Naive thymus-derived CD4-positive, alpha-beta T cell (primary cell): ENCODE measurements around the gene FANCE. TPM values are rescaled to one million over a fixed set of nuclear protein-coding genes. Genes with fewer than 3 reads are reported as not detected.

ENCODE experiments used
- ATAC-seq: fragments of 150-1000 bp; cut with Tn5 transposase; 2 replicates; pipeline ENCODE4 v1.10.0; 2021; ENCODE audit warnings: mild to moderate bottlenecking, moderate library complexity
- CTCF ChIA-PET: fragments of 350-600 bp; sonication (Branson Sonifier 250); formaldehyde crosslinking; loops from one replicate; lab custom pipeline; 2021; ENCODE audit warnings: antibody characterized with exemption; lab: Charles Lee
- POLR2A ChIA-PET: fragments of 350-600 bp; sonication (Branson Sonifier 250); formaldehyde crosslinking; loops from one replicate; lab custom pipeline; 2021; ENCODE audit warnings: antibody characterized with exemption, inconsistent platforms; lab: Charles Lee
- DNase-seq, 9 donors: peaks; one replicate each; pipeline versions ENCODE4 v3.0.0 to v3.0.0-alpha.2; 2020 to 2022; ENCODE audit warnings: mixed read lengths in 1 of 9
- H3K27ac ChIP-seq: one replicate; pipeline ENCODE4 v1.7.0; 2013; ENCODE audit warnings: mild to moderate bottlenecking, low read depth, low read length, moderate library complexity
- H3K27me3 ChIP-seq, 2 donors: one replicate each; pipeline ENCODE4 v1.7.0; 2013; ENCODE audit warnings: low read length in 2 of 2, mild to moderate bottlenecking in 2 of 2, moderate library complexity in 2 of 2; ENCODE audit not compliant: control insufficient read depth in 2 of 2, insufficient read depth in 2 of 2
- H3K36me3 ChIP-seq, 3 experiments: 1 replicate in 2 of 3; 2 replicates in 1 of 3; pipeline ENCODE4 v1.7.0; 2013; ENCODE audit warnings: low read length in 3 of 3, mild to moderate bottlenecking in 3 of 3, moderate library complexity in 1 of 3; ENCODE audit not compliant: insufficient read depth in 3 of 3, control insufficient read depth in 2 of 3
- H3K4me1 ChIP-seq, 2 donors: one replicate each; pipeline ENCODE4 v1.7.0; 2013; ENCODE audit warnings: low read length in 2 of 2, mild to moderate bottlenecking in 2 of 2, moderate library complexity in 1 of 2; ENCODE audit not compliant: control insufficient read depth in 2 of 2, insufficient read depth in 2 of 2
- H3K4me3 ChIP-seq: 2 replicates; pipeline ENCODE4 v1.7.0; 2013; ENCODE audit warnings: mild to moderate bottlenecking, low read length
- H3K9me3 ChIP-seq, 3 experiments: 1 replicate in 2 of 3; 2 replicates in 1 of 3; pipeline ENCODE4 v1.7.0; 2013; ENCODE audit warnings: low read length in 3 of 3; ENCODE audit not compliant: control insufficient read depth in 2 of 3
- H3K27ac Mint-ChIP-seq, 9 donors: one replicate each; pipeline ENCODE4 v1.8.0; 2020 to 2022; ENCODE audit warnings: mixed read lengths in 9 of 9, mild to moderate bottlenecking in 8 of 9, moderate library complexity in 5 of 9, inconsistent platforms in 2 of 9
- H3K27me3 Mint-ChIP-seq, 5 donors: one replicate each; pipeline ENCODE4 v1.8.0; 2021 to 2022; ENCODE audit warnings: mixed read lengths in 5 of 5, mild to moderate bottlenecking in 1 of 5
- H3K36me3 Mint-ChIP-seq, 5 donors: one replicate each; pipeline ENCODE4 v1.8.0; 2020 to 2022; ENCODE audit warnings: mixed read lengths in 5 of 5, mild to moderate bottlenecking in 3 of 5, inconsistent platforms in 1 of 5
- H3K4me1 Mint-ChIP-seq, 7 donors: one replicate each; pipeline ENCODE4 v1.8.0; 2020 to 2022; ENCODE audit warnings: mixed read lengths in 7 of 7, mild to moderate bottlenecking in 3 of 7, inconsistent platforms in 1 of 7
- H3K4me3 Mint-ChIP-seq, 10 donors: one replicate each; pipeline ENCODE4 v1.8.0; 2020 to 2022; ENCODE audit warnings: mild to moderate bottlenecking in 10 of 10, mixed read lengths in 10 of 10, moderate library complexity in 6 of 10, inconsistent platforms in 2 of 10
- H3K9me3 Mint-ChIP-seq, 11 donors: one replicate each; pipeline ENCODE4 v1.8.0; 2020 to 2022; ENCODE audit warnings: mixed read lengths in 11 of 11, mild to moderate bottlenecking in 4 of 11, inconsistent platforms in 1 of 11, moderate library complexity in 1 of 11
- intact Hi-C, 2 donors: fragments of 100-400 bp; cut with micrococcal nuclease; formaldehyde crosslinking; loops; one replicate each; pipeline ENCODE4 v1.15.1; 2023
- polyA plus RNA-seq, 2 donors: library from polyadenylated mRNA; unstranded; fragments of 300-500 nt; fragmentation: Illumina TruSeq; gene quantifications; one replicate each; pipeline ENCODE4 v1.2.3, GENCODE V29; 2021
- total RNA-seq, 6 experiments: library from RNA in 5 of 6; stranded (reverse) in 5 of 6; gene quantifications; 1 replicate in 5 of 6; 2 replicates in 1 of 6; pipeline ENCODE4 v1.2.3 and lab custom pipeline; 2021 to 2026

FANCE gene
- total and polyA plus RNA-seq, 7 experiments from 2014 or later = 3.1 to 12.0 (median 6.4) TPM

DNA sequence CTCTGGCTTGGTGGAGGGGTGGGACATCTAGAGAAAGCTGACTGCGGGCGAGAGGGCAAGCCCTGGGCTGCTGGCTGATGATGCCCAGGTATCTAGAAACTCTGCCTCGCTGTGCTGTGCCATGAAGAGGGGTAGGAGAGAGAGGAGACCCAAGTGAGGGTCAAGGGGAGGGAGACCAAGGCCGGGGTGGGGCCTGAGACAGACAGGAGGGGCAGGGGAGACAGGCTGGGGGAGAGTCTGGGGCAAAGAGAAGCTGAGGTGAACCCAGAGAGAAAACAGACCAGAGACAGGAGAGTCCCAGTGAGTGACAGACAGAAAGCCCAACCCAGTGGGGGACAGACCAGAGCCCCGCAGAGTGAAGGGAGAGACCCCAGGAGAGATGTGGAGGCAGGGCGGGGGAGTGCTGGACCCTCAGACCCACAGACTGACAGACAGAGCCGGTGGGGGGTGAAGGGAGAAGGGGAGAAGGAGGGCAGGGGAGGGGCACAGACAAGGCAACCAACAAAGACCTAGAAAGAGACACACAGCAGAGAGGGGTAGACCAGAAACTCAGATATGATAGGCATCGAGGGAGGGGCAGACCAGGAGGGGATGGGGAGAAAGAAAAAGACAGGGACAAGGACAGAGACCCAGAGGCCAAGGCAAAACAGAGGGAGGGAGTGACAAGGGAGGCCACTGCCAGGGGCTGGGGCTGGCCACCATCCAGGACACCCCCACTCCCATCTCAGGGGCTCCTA is 38.9 kb downstream of the FANCE start:
- no peaks in the 10 kb centered on the region for H3K36me3 ChIP-seq

DNA sequence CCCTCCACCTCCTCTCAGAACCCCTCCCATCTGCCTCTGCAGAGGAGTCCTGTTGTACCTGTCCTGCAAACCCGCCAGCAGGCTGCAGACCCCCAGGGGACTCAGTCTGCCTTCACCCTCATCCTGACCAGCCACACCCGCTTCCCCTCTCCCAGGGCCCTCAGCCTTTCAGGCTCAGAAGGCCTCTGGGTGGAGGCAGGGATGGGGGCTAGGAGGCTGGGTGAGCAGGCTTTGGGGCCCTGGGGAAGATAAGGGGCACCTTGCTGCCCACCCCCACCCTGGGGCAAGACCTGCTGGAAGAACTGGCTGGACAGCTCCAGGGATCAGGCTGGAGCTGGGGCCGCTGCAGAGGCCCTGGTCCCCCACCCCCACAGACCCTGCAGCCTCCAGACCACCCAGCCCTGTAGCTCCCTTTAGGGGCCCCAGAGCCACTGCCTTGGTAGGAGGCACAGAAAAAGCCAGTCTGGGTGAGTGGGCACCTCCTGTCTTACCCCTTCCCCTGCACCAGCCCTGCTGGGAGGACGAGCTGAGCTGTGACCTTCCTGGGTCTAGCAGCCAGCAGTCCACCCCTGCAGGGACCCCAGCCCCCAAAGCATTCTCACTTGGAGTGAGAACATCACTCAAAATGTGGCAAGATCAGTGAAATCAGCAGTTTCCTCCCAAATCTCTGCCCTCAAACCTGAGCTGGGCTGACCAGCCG is 39.6 kb downstream of the FANCE start:
- CTCF ChIA-PET = no interaction called here
- Histone ChIP-seq H3K4me3 (no peak overlapping the region), H3K4me1 (no peaks in the 10 kb centered on the region), H3K27ac (no peak overlapping the region), H3K9me3 (no peaks in the 10 kb centered on the region), H3K27me3 (no peaks in the 10 kb centered on the region), H3K36me3 (no peaks in the 10 kb centered on the region)
- no peaks in the 10 kb centered on the region for H3K36me3 Mint-ChIP-seq
- ATAC-seq (no peak), DNase-seq (no peak)
- H3K4me3 Mint-ChIP-seq = no peak overlapping the region
- H3K27me3 Mint-ChIP-seq = peaks cover 0 to 25% (median 0%) of the 10 kb centered on the region in 5 donors
- H3K4me1 Mint-ChIP-seq = peaks cover 7 to 23% (median 16%) of the 10 kb centered on the region in 7 donors
- intact Hi-C loops = no loop called here
- H3K9me3 Mint-ChIP-seq = peaks cover 0 to 3% (median 0%) of the 10 kb centered on the region in 11 donors
- H3K27ac Mint-ChIP-seq = peak overlapping the region in 1 of 9 donors; percentile 32
- POLR2A ChIA-PET = no interaction called here

More for the DNA sequence above, 38.9 kb downstream of the FANCE start:
- Histone ChIP-seq H3K4me3 (no peak overlapping the region), H3K27ac (no peak overlapping the region), H3K27me3 (no peaks in the 10 kb centered on the region), H3K9me3 (no peaks in the 10 kb centered on the region), H3K4me1 (no peaks in the 10 kb centered on the region)
- Mint-ChIP-seq H3K4me1 (peaks cover 7 to 23% (median 15%) of the 10 kb centered on the region in 7 donors), H3K27ac (peak overlapping the region in 1 of 9 donors; percentile 73), H3K9me3 (peaks cover 0 to 3% (median 0%) of the 10 kb centered on the region in 11 donors), H3K4me3 (no peak overlapping the region), H3K27me3 (peaks cover 0 to 24% (median 0%) of the 10 kb centered on the region in 5 donors), H3K36me3 (no peaks in the 10 kb centered on the region)
- intact Hi-C loops = no loop called here
- ChIA-PET CTCF (interaction anchor here (0.9 kb wide), 1 partner anchor 33 kb away, joined by 3 read pairs; no protein-coding TSS in a partner anchor), POLR2A (no interaction called here)
- ATAC-seq (no peak), DNase-seq (no peak)

DNA sequence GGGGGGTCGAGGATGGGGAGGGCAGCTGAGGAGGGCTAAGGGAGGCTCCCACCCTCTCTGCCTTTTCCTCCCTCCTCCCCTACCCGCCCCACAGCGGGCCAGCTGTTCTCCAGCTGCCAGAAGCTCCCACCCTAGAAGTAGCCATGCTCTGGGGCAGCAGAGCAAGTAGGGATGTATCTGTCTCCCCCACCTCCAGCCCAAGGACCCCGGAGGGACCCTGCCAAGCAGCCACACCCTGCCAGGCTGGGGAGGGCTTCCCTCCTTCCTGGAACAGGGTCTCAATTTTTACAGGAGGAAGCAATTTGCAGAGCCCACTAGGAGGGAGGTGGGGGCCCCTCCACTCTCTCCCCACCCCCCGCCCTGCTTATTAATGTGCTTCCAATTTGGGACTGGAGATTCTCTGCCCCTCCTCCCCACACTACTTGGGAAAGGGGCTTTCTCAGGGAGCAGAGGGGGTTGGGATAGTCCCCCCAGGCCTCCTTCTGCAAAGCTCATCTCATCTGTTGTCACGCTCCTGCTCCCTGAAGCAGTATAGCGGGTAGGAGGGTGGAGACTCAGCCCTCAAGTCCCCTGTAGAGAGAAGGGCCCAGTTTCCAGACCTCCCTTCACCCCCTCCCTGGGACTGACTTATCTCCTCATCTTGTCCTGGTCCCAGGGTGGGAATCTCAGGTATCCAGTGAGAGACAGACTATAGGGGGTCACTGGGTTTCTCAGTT is 40.3 kb downstream of the FANCE start:
- Mint-ChIP-seq H3K9me3 (peaks cover 0 to 3% (median 0%) of the 10 kb centered on the region in 11 donors), H3K27me3 (peaks cover 0 to 25% (median 0%) of the 10 kb centered on the region in 5 donors), H3K27ac (peak overlapping the region in 2 of 9 donors; percentile 19 to 55), H3K36me3 (no peaks in the 10 kb centered on the region), H3K4me3 (no peak overlapping the region), H3K4me1 (peaks cover 7 to 23% (median 16%) of the 10 kb centered on the region in 7 donors)
- ATAC-seq = no peak
- no peaks in the 10 kb centered on the region for H3K4me1 ChIP-seq
- DNase-seq = no peak
- POLR2A ChIA-PET = no interaction called here
- H3K4me3 ChIP-seq = no peak overlapping the region
- CTCF ChIA-PET = no interaction called here
- H3K36me3 ChIP-seq = no peaks in the 10 kb centered on the region
- no peak overlapping the region for H3K27ac ChIP-seq
- H3K27me3 ChIP-seq = no peaks in the 10 kb centered on the region
- intact Hi-C loops = no loop called here
- H3K9me3 ChIP-seq = no peaks in the 10 kb centered on the region

DNA sequence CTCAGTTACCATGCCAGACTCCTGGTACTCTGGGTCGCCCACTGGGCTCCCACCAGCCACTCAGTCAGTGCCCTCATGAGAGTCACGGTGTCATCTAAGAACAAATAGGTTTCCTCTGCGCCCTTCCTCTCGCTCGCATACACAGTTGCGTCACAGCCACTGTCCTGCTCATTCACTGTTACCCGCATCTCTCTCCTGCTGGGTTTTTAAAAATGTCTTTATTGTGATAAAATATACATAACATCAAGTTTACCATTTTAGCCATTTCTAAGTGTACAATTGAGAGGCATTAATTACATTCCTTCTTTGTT is 40.8 kb downstream of the FANCE start:
- no peak for DNase-seq
- Histone ChIP-seq H3K27me3 (no peaks in the 10 kb centered on the region), H3K4me1 (peaks cover 0 to 4% of the 10 kb centered on the region in 2 donors), H3K27ac (no peak overlapping the region), H3K4me3 (no peak overlapping the region), H3K9me3 (no peaks in the 10 kb centered on the region), H3K36me3 (no peaks in the 10 kb centered on the region)
- H3K9me3 Mint-ChIP-seq = no peaks in the 10 kb centered on the region
- intact Hi-C loops = no loop called here
- CTCF ChIA-PET = no interaction called here
- ATAC-seq = no peak
- H3K36me3 Mint-ChIP-seq = no peaks in the 10 kb centered on the region
- H3K4me1 Mint-ChIP-seq = peaks cover 7 to 23% (median 16%) of the 10 kb centered on the region in 7 donors
- peaks cover 0 to 27% (median 0%) of the 10 kb centered on the region in 5 donors for H3K27me3 Mint-ChIP-seq
- H3K4me3 Mint-ChIP-seq = no peak overlapping the region
- H3K27ac Mint-ChIP-seq = peak overlapping the region in 3 of 9 donors; percentile 19 to 59 (median 55)
- POLR2A ChIA-PET = no interaction called here

DNA sequence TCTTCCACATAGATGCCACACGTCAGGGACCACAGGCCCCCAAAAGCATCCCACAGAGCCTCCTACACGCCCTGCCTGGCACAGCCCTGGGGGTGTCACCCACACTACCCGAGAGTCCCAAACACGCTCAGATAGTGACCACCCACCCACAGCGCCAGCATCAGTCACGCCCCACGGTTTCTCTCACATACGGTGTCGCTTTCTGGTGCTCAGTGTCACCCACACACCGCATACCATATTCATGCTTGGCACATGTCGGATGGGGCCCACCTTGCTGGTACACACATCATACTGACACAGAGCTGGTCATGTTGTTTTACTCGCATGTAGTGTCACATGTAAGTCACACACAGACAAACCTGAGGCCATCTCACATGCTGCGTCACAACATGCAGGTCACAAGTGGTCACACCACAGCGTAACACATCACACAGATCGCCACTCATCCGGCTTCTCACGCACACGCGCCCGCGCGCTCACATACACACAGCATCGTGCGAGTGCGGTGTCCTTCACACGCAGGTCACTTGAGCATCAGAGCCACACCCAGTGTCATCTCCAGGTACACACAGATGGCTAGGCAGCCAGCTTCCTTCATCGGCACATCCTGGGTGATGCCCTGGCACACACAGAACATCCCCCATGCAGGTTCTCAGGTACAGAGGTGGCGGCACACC is 41.3 kb downstream of the FANCE start:
- Mint-ChIP-seq H3K9me3 (no peaks in the 10 kb centered on the region), H3K27me3 (peaks cover 0 to 32% (median 2%) of the 10 kb centered on the region in 5 donors), H3K36me3 (peaks cover 0 to under 1% (median 0%) of the 10 kb centered on the region in 5 donors), H3K4me1 (peaks cover 8 to 25% (median 18%) of the 10 kb centered on the region in 7 donors), H3K4me3 (peak overlapping the region in 2 of 10 donors; percentile 0 to 12), H3K27ac (peak overlapping the region in 7 of 9 donors; percentile 1 to 66 (median 12))
- ATAC-seq = no peak
- no peak for DNase-seq
- intact Hi-C loops = no loop called here
- H3K27me3 ChIP-seq = no peaks in the 10 kb centered on the region
- no peaks in the 10 kb centered on the region for H3K36me3 ChIP-seq
- H3K4me1 ChIP-seq = peaks cover 0 to 9% of the 10 kb centered on the region in 2 donors
- H3K27ac ChIP-seq = no peak overlapping the region
- ChIA-PET CTCF (no interaction called here), POLR2A (no interaction called here)
- no peaks in the 10 kb centered on the region for H3K9me3 ChIP-seq
- H3K4me3 ChIP-seq = no peak overlapping the region

DNA sequence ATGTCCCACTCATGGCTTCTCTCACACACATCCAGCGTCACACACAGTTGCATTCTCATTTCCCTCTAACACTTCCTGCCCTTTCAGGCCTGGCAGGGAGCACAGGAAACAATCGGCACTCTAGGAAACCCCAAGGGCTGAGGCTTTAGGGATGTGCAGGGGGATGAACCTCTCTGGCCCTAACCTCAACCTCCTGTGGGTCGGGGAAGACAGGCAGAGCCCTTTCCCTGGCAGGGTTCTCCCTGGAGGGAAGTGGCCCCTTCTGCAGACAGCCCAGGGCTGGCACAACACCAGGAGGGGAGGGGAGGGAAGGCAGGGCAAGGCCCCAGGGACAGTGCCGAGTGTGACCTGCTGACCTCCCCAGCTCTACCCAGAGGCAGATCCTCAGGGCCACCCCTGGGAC is 42.0 kb downstream of the FANCE start:
- ATAC-seq (peak; percentile 7), DNase-seq (no peak)
- Mint-ChIP-seq H3K27ac (peak overlapping the region in 6 of 9 donors; percentile 1 to 66 (median 19)), H3K9me3 (no peaks in the 10 kb centered on the region), H3K27me3 (peaks cover 0 to 39% (median 6%) of the 10 kb centered on the region in 5 donors), H3K4me3 (peak overlapping the region in 4 of 10 donors; percentile 0 to 12 (median 0)), H3K4me1 (peaks cover 13 to 29% (median 22%) of the 10 kb centered on the region in 7 donors), H3K36me3 (peaks cover 0 to 3% (median 0%) of the 10 kb centered on the region in 5 donors)
- ChIA-PET CTCF (no interaction called here), POLR2A (no interaction called here)
- Histone ChIP-seq H3K36me3 (no peaks in the 10 kb centered on the region), H3K4me3 (no peak overlapping the region), H3K27me3 (peaks cover 0 to 4% of the 10 kb centered on the region in 2 donors), H3K27ac (no peak overlapping the region), H3K4me1 (peaks cover 0 to 10% of the 10 kb centered on the region in 2 donors), H3K9me3 (no peaks in the 10 kb centered on the region)
- intact Hi-C loops = no loop called here
